Renal cortex interstitium (tissue), 11 donors: Measurements from ENCODE around the gene VIPR2. TPM values are rescaled to one million over a fixed set of nuclear protein-coding genes. Genes with fewer than 3 reads are reported as not detected.
"Not testable (repeated sequence)": the region's sequence is repeated elsewhere in the genome, so short reads cannot be mapped to it uniquely, and the experiment has no call there.

Source experiments
- DNase-seq, 11 donors: peaks; one replicate each; pipeline ENCODE4 v3.0.0-alpha.2; 2013; ENCODE audit warnings: low read depth in 9 of 11, low spot score in 4 of 11; ENCODE audit errors: extremely low read depth in 1 of 11
- polyA plus RNA-seq, 3 donors: library from polyadenylated mRNA; unstranded; fragments of 120-200 nt; gene quantifications; one replicate each; pipeline ENCODE4 v1.2.1, GENCODE V29; 2013; ENCODE audit not compliant: insufficient read length in 3 of 3

VIPR2 gene
- polyA plus RNA-seq, 3 donors, result 2.3 to 3.5 (median 3.0) TPM

GRCh38 chr7:159126311-159127260 is 18.1 kb downstream of the VIPR2 start:
- DNase-seq, result no peak

- no peak for DNase-seq
Observed at GRCh38 chr7:159125955-159126270, 18.8 kb downstream of the VIPR2 start.

- DNase-seq, result no peak
Observed at GRCh38 chr7:159125104-159125954, 19.3 kb downstream of the VIPR2 start.

- not testable (repeated sequence) for DNase-seq
Observed at GRCh38 chr7:159123793-159124192, 20.9 kb downstream of the VIPR2 start.

- DNase-seq, result not testable (repeated sequence)
Observed at GRCh38 chr7:159123294-159123693, 21.4 kb downstream of the VIPR2 start.

- DNase-seq, result no peak
Observed at GRCh38 chr7:159122276-159122675, 22.4 kb downstream of the VIPR2 start.

- no peak for DNase-seq
Observed at GRCh38 chr7:159121476-159121875, 23.2 kb downstream of the VIPR2 start.

GRCh38 chr7:159121068-159121467 is 23.6 kb downstream of the VIPR2 start:
- no peak for DNase-seq

- DNase-seq, result no peak
Observed at GRCh38 chr7:159120540-159120919, 24.1 kb downstream of the VIPR2 start.

GRCh38 chr7:159119851-159120539 is 24.7 kb downstream of the VIPR2 start:
- DNase-seq, result no peak

- no peak for DNase-seq
Observed at GRCh38 chr7:159119026-159119741, 25.5 kb downstream of the VIPR2 start.

GRCh38 chr7:159118623-159119022 is 26.0 kb downstream of the VIPR2 start:
- no peak for DNase-seq

- no peak for DNase-seq
Observed at GRCh38 chr7:159118197-159118595, 26.5 kb downstream of the VIPR2 start.

- peak in 2 of 11 donors; percentile 25 to 33 for DNase-seq
Observed at GRCh38 chr7:159117366-159118196, 27.1 kb downstream of the VIPR2 start.

GRCh38 chr7:159116581-159117339 is 27.9 kb downstream of the VIPR2 start:
- DNase-seq, result no peak

GRCh38 chr7:159115601-159116501 is 28.8 kb downstream of the VIPR2 start:
- no peak for DNase-seq
